Mesodermal cell (in vitro differentiated cells): ENCODE results near the gene MCC.
"Not testable (repeated sequence)": the region's sequence is repeated elsewhere in the genome, so short reads cannot be mapped to it uniquely, and the experiment has no call there.

ENCODE experiments used
- H3K27ac ChIP-seq: 2 replicates; pipeline ENCODE4 v1.7.0; 2013; ENCODE audit warnings: mild to moderate bottlenecking, low read depth, low read length, moderate library complexity; ENCODE audit not compliant: severe bottlenecking
- H3K36me3 ChIP-seq: 2 replicates; pipeline ENCODE4 v1.7.1; 2013; ENCODE audit warnings: mild to moderate bottlenecking, low read length, moderate library complexity; ENCODE audit not compliant: control insufficient read depth, insufficient read depth
- H3K4me1 ChIP-seq: one replicate; pipeline ENCODE4 v1.7.1; 2013; ENCODE audit warnings: mild to moderate bottlenecking, low read length; ENCODE audit not compliant: insufficient read depth, control insufficient read depth, poor library complexity, severe bottlenecking
- H3K4me3 ChIP-seq: 2 replicates; pipeline ENCODE4 v1.7.0; 2013; ENCODE audit warnings: low read length, control low read depth, mild to moderate bottlenecking; ENCODE audit not compliant: insufficient read depth, poor library complexity, severe bottlenecking; ENCODE audit errors: extremely low read depth
- H3K9me3 ChIP-seq: 2 replicates; pipeline ENCODE4 v1.7.1; 2013; ENCODE audit warnings: mild to moderate bottlenecking, low read length, moderate library complexity; ENCODE audit not compliant: control insufficient read depth
- WGBS, 2 experiments: methylation state at CpG; one replicate each; pipeline ENCODE4 v1.1.5; 2013; ENCODE audit warnings: missing lambda C conversion rate in 2 of 2; ENCODE audit not compliant: insufficient coverage in 2 of 2; 5-methylcytosine and 5-hydroxymethylcytosine counted together

The MCC gene

DNA sequence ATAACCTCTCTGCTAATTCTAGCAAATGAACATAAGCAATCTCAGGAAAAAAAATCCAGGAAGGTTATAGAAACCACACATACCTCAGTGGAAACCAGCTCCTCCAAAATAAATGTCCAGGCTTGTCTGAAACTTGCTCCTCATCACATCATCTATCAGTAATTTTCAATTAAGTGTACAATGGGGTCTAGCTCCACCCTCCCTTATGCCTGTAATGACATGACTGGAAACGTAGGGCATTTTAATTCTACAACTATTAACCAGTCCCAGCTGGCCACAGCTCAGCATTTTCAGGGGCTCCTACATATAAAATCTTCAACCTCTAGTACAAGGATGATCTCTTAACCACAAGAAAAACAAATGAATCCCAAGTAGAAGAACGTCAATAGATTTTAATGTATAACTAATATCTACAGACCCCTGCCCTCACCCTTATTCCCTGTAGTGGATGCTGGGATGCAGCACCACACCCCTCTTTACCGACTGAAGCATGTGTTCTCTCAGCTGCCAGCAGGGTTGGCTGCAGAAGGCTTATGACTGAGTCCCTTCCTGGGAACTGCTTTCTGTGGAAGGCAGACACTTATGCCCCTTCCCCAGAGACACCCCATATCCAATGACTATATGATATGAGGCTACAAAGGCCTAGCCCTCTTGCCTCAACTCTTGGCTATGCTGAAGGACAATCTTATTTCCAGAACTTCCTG, 60.2 kb downstream of the MCC start:
- no peaks in the 10 kb centered on the region for H3K4me1 ChIP-seq
- no peaks in the 10 kb centered on the region for H3K36me3 ChIP-seq
- no peaks in the 10 kb centered on the region for H3K9me3 ChIP-seq
- 63% methylated on average over 1 to 2 of the region's 3 CpGs for WGBS, 2 experiments
- H3K4me3 ChIP-seq: no peak overlapping the region
- H3K27ac ChIP-seq: no peak overlapping the region

DNA sequence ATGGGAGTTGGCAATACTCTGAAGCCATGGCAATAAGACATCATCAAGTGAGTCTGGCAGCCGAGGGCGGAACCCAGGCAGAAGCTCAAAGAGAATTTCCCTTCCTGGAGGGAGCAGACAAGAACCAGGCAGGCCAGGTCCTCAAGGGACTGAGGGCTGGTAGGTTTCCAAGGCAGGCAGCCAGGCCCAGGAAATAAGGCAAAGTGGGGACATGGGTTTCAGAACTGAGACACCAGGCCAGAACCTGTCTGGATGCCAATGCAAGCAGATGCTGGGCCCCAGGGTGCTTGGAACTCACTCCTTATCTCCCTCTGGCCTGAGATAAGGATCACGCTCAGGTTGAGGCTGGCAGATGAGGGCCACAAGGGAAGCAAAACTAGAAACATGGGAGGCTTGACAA, 62.3 kb downstream of the MCC start:
- H3K4me3 ChIP-seq: no peak overlapping the region
- no peaks in the 10 kb centered on the region for H3K9me3 ChIP-seq
- no peaks in the 10 kb centered on the region for H3K4me1 ChIP-seq
- no peaks in the 10 kb centered on the region for H3K36me3 ChIP-seq
- H3K27ac ChIP-seq: no peak overlapping the region
- WGBS, 2 experiments: 86 to 92% methylated on average over 3 of the region's 3 CpGs

DNA sequence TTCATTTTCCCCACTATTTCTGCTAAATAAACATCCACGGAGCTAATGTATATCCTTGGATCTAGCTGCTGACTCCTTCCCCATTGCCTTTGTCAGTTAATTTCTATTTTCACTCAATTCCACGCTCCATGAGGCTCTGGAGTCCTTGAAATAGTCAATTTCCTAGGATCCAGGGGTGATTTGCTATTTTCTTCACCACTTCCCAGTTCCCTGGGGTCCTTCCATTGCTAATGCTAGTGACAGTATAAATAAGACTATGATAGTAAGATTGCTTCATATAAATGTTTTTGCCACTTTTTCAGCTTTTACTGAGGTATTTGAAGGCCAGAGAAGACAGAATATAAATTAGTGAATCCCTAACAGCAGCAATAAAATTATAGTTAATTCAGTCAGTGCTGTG, 66.6 kb downstream of the MCC start:
- Histone ChIP-seq H3K4me3 (no peak overlapping the region), H3K9me3 (no peaks in the 10 kb centered on the region), H3K4me1 (no peaks in the 10 kb centered on the region), H3K27ac (no peak overlapping the region), H3K36me3 (no peaks in the 10 kb centered on the region)
- WGBS, 2 experiments: 85 to 100% methylated on average over 1 of the region's 2 CpGs

DNA sequence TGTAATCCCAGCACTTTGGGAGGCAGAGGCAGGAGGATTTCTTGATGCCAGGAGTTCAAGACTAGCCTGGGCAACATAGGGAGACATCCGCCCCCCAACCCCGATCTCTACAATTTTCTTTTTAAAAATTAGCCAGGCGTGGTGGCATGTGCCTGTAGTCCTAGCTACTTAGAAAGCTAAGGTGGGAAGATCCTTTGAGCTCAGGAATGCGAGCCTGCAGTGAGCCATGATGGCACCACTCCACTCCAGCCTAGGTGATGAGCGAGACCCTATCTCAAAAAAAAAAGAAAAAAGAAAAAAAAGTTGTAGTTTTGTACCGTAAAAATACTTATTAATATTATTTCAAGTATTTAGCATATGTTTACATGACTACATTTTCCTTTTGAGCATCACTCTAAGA, 82.7 kb downstream of the MCC start:
- Histone ChIP-seq H3K4me3 (no peak overlapping the region), H3K4me1 (no peaks in the 10 kb centered on the region), H3K36me3 (no peaks in the 10 kb centered on the region), H3K9me3 (no peaks in the 10 kb centered on the region), H3K27ac (no peak overlapping the region)
- WGBS, 2 experiments: 76% methylated on average over 2 of the region's 6 CpGs; no CpG with 5 or more reads in 1 of the 2 experiments

DNA sequence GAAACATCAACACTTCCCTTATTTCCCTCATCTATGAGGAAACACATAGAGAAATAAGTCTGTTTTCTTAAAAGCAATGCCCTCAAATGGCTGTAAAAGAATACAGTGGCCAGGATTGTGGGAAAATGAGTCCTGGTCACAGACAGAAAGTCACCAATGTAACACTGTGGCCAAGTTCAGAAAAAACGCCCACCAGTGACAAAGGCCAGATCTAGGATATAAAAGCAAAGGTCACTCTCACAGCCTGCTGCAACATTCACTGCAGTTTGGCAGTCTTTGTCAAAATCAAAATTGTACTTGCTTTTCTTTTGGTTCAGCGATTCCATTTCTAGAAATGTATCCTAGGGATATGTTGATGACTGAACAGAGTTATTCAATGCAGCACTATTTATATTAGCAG, 84.0 kb downstream of the MCC start:
- no peak overlapping the region for H3K4me3 ChIP-seq
- 71 to 77% methylated on average over 1 of the region's 2 CpGs for WGBS, 2 experiments
- no peaks in the 10 kb centered on the region for H3K36me3 ChIP-seq
- H3K4me1 ChIP-seq: no peaks in the 10 kb centered on the region
- H3K27ac ChIP-seq: no peak overlapping the region
- no peaks in the 10 kb centered on the region for H3K9me3 ChIP-seq

DNA sequence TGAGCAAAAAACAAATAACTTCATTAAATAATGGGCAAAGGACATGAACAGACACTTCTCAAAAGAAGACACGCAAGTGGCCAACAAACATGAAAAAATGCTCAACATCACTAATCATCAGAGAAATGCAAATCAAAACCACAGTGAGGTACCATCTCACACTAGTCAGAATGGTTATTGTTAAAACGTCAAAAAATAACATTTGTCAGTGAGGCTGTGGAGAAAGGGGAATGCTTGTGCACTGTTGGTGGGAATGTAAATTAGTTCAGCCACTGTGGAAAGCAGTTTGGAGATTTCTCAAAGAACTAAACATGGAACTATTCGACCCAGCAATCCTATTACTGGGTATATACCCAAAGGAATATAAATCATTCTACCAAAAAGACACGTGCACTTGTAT, 90.3 kb downstream of the MCC start:
- H3K36me3 ChIP-seq, H3K4me1 ChIP-seq, H3K9me3 ChIP-seq, H3K4me3 ChIP-seq, H3K27ac ChIP-seq: not testable (repeated sequence)
- 80 to 100% methylated on average over 1 to 2 of the region's 4 CpGs for WGBS, 2 experiments

DNA sequence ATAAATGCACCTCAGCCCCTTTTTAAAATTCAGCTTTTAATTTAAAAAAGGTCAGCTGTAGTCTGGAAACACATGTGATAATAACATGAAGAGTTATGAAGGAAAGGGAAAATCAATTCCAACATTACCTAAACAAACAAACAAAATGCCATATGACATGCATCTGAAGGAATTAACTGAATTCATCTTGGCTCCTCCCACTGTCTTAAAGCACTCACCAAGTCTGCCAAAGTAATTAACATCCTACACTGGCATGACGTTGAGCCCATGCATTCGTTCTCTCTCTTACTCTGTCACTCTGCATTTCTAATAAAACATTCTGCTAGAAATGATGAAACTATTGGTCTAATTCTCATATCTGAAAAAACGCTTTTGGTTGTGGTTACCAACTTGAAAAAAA, 91.2 kb downstream of the MCC start:
- 73% methylated on average over 2 of the region's 3 CpGs; no CpG with 5 or more reads in 1 of the 2 experiments for WGBS, 2 experiments
- no peak overlapping the region for H3K4me3 ChIP-seq
- no peaks in the 10 kb centered on the region for H3K36me3 ChIP-seq
- no peaks in the 10 kb centered on the region for H3K9me3 ChIP-seq
- no peak overlapping the region for H3K27ac ChIP-seq
- H3K4me1 ChIP-seq: no peaks in the 10 kb centered on the region

DNA sequence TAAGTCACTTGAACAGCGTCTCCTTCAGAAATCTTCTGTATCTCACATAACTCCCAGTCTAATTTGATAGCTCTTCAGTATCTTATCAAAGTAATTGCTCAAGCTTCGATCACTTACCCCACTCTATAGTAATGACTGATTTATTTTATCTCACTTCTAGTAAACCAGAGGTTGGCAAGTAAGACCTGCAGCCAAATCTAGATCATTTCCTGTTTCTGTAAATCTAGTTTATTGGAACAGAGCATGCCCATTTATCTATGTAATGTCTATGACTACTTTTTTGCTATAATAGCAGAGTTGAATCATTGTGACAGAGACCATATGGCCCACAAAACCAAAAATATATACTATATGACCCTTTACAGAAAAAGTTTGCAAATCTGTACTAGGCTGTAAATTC, 93.6 kb downstream of the MCC start:
- Histone ChIP-seq H3K36me3 (no peaks in the 10 kb centered on the region), H3K4me1 (no peaks in the 10 kb centered on the region), H3K27ac (no peak overlapping the region), H3K4me3 (no peak overlapping the region), H3K9me3 (no peaks in the 10 kb centered on the region)
- 83 to 93% methylated on average over 1 of the region's 2 CpGs for WGBS, 2 experiments

DNA sequence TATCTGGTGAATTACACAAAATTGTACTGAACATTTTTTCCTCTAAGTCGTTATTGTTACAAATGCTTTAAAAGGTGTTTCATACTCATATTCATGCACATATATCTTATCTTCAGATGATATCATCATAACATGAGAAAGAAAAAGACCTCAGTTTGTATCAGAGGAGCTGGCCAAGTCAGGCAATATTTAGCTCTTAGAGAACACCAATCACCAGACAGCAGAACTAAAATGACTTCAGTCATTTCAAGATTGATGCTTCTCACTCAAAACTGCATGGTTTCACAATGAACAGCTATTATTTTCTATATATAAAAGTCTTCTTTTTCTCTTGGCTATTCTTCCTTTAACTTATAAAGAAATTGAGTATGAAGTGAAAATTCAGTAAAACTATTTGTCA, 98.0 kb downstream of the MCC start:
- H3K4me3 ChIP-seq: no peak overlapping the region
- no peaks in the 10 kb centered on the region for H3K36me3 ChIP-seq
- no peak overlapping the region for H3K27ac ChIP-seq
- H3K9me3 ChIP-seq: no peaks in the 10 kb centered on the region
- H3K4me1 ChIP-seq: no peaks in the 10 kb centered on the region
- WGBS, 2 experiments: 100% methylated on average over 1 of the region's 1 CpG; no CpG with 5 or more reads in 1 of the 2 experiments

DNA sequence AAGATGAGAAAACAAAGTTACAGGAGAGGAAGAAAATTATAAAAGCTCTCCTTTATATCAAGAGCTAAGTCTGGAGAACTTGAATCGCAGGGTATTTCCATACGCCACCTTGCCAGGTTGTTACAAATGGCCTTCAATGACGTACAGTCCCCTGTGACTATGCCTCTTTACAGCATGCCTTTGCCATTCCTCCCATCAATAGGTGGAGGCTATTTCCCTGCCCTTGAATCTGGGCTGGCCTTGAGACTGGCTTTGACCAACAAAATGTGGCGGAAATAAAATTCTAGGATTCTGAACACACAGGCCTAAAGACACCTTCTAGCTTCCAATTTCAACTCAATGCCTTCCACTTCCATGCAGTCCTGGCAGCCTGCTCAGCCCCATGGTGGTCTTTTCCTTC, 99.1 kb downstream of the MCC start:
- no peak overlapping the region for H3K27ac ChIP-seq
- H3K9me3 ChIP-seq: no peaks in the 10 kb centered on the region
- H3K4me3 ChIP-seq: no peak overlapping the region
- H3K4me1 ChIP-seq: no peaks in the 10 kb centered on the region
- H3K36me3 ChIP-seq: no peaks in the 10 kb centered on the region
- 88 to 100% methylated on average over 3 to 4 of the region's 4 CpGs for WGBS, 2 experiments

DNA sequence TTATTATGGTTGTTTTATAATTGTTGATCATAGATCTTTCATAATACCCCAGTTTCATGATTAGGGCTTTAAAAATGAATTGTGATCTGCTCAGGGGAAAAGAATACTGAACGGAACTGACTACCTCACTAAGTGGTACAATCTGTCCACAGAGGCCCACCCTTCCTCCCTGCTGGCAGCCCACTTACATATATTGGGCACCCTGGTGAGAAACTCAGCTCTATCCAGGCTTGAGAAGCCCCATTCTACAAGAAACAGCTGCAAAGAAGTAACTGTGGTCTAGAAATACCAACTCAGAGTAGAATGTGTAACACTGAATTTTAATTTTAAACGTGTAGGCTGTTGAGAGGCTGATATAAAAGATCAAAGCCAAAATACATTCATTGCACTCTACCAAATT, 100.4 kb downstream of the MCC start:
- Histone ChIP-seq H3K9me3 (no peaks in the 10 kb centered on the region), H3K36me3 (no peaks in the 10 kb centered on the region), H3K4me1 (no peaks in the 10 kb centered on the region), H3K27ac (no peak overlapping the region), H3K4me3 (no peak overlapping the region)
- WGBS, 2 experiments: 100% methylated on average over 1 of the region's 2 CpGs; no CpG with 5 or more reads in 1 of the 2 experiments
